Neural cell (in vitro differentiated cells): ENCODE data around the gene PAFAH2. TPM values are rescaled to one million over a fixed set of nuclear protein-coding genes. Genes with fewer than 3 reads are reported as not detected.

Experiments used
- H2AFZ ChIP-seq: fragments of 200-600, 300-800 bp; sonication (generic), shearing (Covaris generic); 2 replicates; pipeline ENCODE4 v1.6.0; 2014; ENCODE audit warnings: low read depth, mild to moderate bottlenecking, antibody characterized with exemption, low read length, moderate library complexity
- H3F3A ChIP-seq: fragments of 200-600 bp; shearing (Covaris generic); 2 replicates; pipeline ENCODE4 v1.6.1; 2016; ENCODE audit warnings: mild to moderate bottlenecking, moderate library complexity, mixed read lengths, antibody characterized with exemption, low read length; ENCODE audit not compliant: insufficient read depth, poor library complexity, severe bottlenecking
- H3K27ac ChIP-seq: fragments of 200-600, 300-800 bp; sonication (generic), shearing (Covaris generic); 2 replicates; pipeline ENCODE4 v1.5.1; 2014; ENCODE audit warnings: mild to moderate bottlenecking, low read length, moderate library complexity
- H3K27me3 ChIP-seq: fragments of 300-800, 200-600 bp; sonication (generic), shearing (Covaris generic); 2 replicates; pipeline ENCODE4 v1.6.0; 2014; ENCODE audit warnings: mild to moderate bottlenecking, low read depth, low read length, moderate library complexity; ENCODE audit not compliant: insufficient read depth
- H3K36me3 ChIP-seq: fragments of 300-800, 200-600 bp; sonication (generic), shearing (Covaris generic); 2 replicates; pipeline ENCODE4 v1.5.1; 2014; ENCODE audit warnings: mild to moderate bottlenecking, antibody characterized with exemption, low read length, moderate library complexity; ENCODE audit not compliant: insufficient read depth
- H3K4me2 ChIP-seq: fragments of 300-800, 200-600 bp; sonication (generic), shearing (Covaris generic); 2 replicates; pipeline ENCODE4 v1.6.0; 2014; ENCODE audit warnings: mild to moderate bottlenecking, low read length
- H3K4me3 ChIP-seq: fragments of 300-800, 200-600 bp; sonication (generic), shearing (Covaris generic); 2 replicates; pipeline ENCODE4 v1.5.1; 2014; ENCODE audit warnings: mild to moderate bottlenecking, low read length, moderate library complexity
- H3K79me2 ChIP-seq: fragments of 200-600 bp; shearing (Covaris generic); replicated peaks from 2 replicates; pipeline ENCODE4 v1.6.0; 2014; ENCODE audit warnings: mild to moderate bottlenecking, low read length, moderate library complexity; ENCODE audit not compliant: insufficient read depth
- H3K9ac ChIP-seq: fragments of 300-800, 200-600 bp; sonication (generic), shearing (Covaris generic); 2 replicates; pipeline ENCODE4 v1.6.1; 2016; ENCODE audit warnings: mild to moderate bottlenecking, low read length, mixed read lengths
- H3K9me2 ChIP-seq: fragments of 200-600 bp; shearing (Covaris generic); 2 replicates; pipeline ENCODE4 v1.6.1; 2016; ENCODE audit warnings: mild to moderate bottlenecking, low read length, mixed read lengths; ENCODE audit not compliant: insufficient read depth
- H3K9me3 ChIP-seq: fragments of 200-600, 300-800 bp; sonication (generic), shearing (Covaris generic); 2 replicates; pipeline ENCODE4 v1.6.1; 2016; ENCODE audit warnings: mild to moderate bottlenecking, mixed run types, low read length, moderate library complexity, mixed read lengths
- H4K20me1 ChIP-seq: fragments of 200-600 bp; shearing (Covaris generic); 2 replicates; pipeline ENCODE4 v1.6.1; 2016; ENCODE audit warnings: mild to moderate bottlenecking, mixed run types; ENCODE audit not compliant: insufficient read depth
- CTCF ChIP-seq: fragments of 450-650 bp; IDR thresholded peaks from 2 replicates; pipeline ENCODE4 v1.5.1; 2014; ENCODE audit warnings: antibody characterized with exemption, mild to moderate bottlenecking, moderate library complexity; ENCODE audit not compliant: poor library complexity, severe bottlenecking
- EP300 ChIP-seq: fragments of 450-650 bp; conservative IDR thresholded peaks from 2 replicates; pipeline ENCODE4 v1.6.1; 2014; ENCODE audit warnings: antibody characterized with exemption, mild to moderate bottlenecking, moderate library complexity; ENCODE audit not compliant: poor library complexity, severe bottlenecking
- EZH2 ChIP-seq: fragments of 200-600, 300-800 bp; shearing (Covaris generic), sonication (generic); IDR thresholded peaks from 2 replicates; pipeline ENCODE4 v1.6.1; 2014; ENCODE audit warnings: antibody characterized with exemption, low read length, borderline replicate concordance, mild to moderate bottlenecking; ENCODE audit not compliant: insufficient read depth, poor library complexity, severe bottlenecking
- MXI1 ChIP-seq: fragments of 450-650 bp; conservative IDR thresholded peaks from 2 replicates; pipeline ENCODE4 v1.6.1; 2014; ENCODE audit warnings: antibody characterized with exemption, mild to moderate bottlenecking; ENCODE audit not compliant: poor library complexity, severe bottlenecking
- RAD21 ChIP-seq: fragments of 450-650 bp; conservative IDR thresholded peaks from 2 replicates; pipeline ENCODE4 v1.6.1; 2014; ENCODE audit warnings: antibody characterized with exemption, mild to moderate bottlenecking, moderate library complexity
- SMC3 ChIP-seq: fragments of 450-650 bp; conservative IDR thresholded peaks from 2 replicates; pipeline ENCODE4 v1.6.1; 2014; ENCODE audit warnings: antibody characterized with exemption, mild to moderate bottlenecking, moderate library complexity; ENCODE audit not compliant: poor library complexity
- TAF1 ChIP-seq: IDR thresholded peaks from 2 replicates; pipeline ENCODE4 v1.6.1; 2012; ENCODE audit warnings: low read depth
- polyA plus RNA-seq: library from polyadenylated mRNA; depleted of rRNA; stranded (reverse); fragments of >200 nt; gene quantifications from 2 replicates; pipeline ENCODE4 v1.2.3, GENCODE V29; 2014
- TF ChIP-seq, protein P1 (sequence below): IDR thresholded peaks from 2 replicates; pipeline ENCODE4 v1.6.1; 2012; ENCODE audit warnings: borderline replicate concordance

The PAFAH2 gene
- polyA plus RNA-seq, 1 donor from 2014 or later: 7.9 TPM

DNA sequence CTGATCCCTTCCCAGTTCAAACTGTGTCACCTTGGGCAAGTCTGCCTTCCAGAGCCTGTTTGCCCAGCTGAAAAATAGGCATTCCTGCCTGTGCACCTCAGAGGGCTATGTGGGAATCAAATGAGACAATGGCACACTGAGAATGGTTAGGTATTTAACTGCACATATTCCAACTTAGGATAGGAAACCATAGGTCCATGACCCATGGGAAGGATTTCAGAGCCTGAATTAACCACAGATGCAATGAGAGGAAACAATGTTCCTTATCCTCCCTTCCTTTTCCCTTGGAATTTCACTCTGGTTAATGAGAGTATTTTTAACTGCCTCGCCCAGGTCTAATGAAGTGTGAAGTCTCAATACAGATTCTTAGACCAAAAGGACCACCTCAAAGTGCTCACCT, 12.7 kb downstream of the PAFAH2 start:
- Histone ChIP-seq H3K9ac (no peak overlapping the region), H4K20me1 (no peaks in the 10 kb centered on the region), H3K9me2 (no peaks in the 10 kb centered on the region), H3K27ac (no peak overlapping the region), H3K4me2 (no peak overlapping the region), H3F3A (no peaks in the 10 kb centered on the region), H2AFZ (no peak overlapping the region), H3K9me3 (no peaks in the 10 kb centered on the region), H3K36me3 (no peaks in the 10 kb centered on the region), H3K27me3 (no peaks in the 10 kb centered on the region), H3K4me3 (no peak overlapping the region), H3K79me2 (no peaks in the 10 kb centered on the region)
- TF ChIP-seq CTCF (no peak), TAF1 (no peak), MXI1 (no peak), EP300 (no peak), SMC3 (no peak), RAD21 (no peak), EZH2 (no peak)

GRCh38 chr1:25979210-25979609, 18.7 kb downstream of the PAFAH2 start:
- Histone ChIP-seq H3K36me3 (no peaks in the 10 kb centered on the region), H3K4me3 (no peak overlapping the region), H3K9me3 (no peaks in the 10 kb centered on the region), H3K4me2 (no peak overlapping the region), H3F3A (no peaks in the 10 kb centered on the region), H3K27ac (no peak overlapping the region), H4K20me1 (no peaks in the 10 kb centered on the region), H3K9me2 (no peaks in the 10 kb centered on the region), H3K27me3 (no peaks in the 10 kb centered on the region), H2AFZ (no peak overlapping the region), H3K79me2 (no peaks in the 10 kb centered on the region), H3K9ac (no peak overlapping the region)
- TF ChIP-seq, protein P1, sequence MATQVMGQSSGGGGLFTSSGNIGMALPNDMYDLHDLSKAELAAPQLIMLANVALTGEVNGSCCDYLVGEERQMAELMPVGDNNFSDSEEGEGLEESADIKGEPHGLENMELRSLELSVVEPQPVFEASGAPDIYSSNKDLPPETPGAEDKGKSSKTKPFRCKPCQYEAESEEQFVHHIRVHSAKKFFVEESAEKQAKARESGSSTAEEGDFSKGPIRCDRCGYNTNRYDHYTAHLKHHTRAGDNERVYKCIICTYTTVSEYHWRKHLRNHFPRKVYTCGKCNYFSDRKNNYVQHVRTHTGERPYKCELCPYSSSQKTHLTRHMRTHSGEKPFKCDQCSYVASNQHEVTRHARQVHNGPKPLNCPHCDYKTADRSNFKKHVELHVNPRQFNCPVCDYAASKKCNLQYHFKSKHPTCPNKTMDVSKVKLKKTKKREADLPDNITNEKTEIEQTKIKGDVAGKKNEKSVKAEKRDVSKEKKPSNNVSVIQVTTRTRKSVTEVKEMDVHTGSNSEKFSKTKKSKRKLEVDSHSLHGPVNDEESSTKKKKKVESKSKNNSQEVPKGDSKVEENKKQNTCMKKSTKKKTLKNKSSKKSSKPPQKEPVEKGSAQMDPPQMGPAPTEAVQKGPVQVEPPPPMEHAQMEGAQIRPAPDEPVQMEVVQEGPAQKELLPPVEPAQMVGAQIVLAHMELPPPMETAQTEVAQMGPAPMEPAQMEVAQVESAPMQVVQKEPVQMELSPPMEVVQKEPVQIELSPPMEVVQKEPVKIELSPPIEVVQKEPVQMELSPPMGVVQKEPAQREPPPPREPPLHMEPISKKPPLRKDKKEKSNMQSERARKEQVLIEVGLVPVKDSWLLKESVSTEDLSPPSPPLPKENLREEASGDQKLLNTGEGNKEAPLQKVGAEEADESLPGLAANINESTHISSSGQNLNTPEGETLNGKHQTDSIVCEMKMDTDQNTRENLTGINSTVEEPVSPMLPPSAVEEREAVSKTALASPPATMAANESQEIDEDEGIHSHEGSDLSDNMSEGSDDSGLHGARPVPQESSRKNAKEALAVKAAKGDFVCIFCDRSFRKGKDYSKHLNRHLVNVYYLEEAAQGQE: no peak
- no peak for TF ChIP-seq TAF1
- no peak for TF ChIP-seq EZH2
- no peak for TF ChIP-seq RAD21
- TF ChIP-seq EP300: no peak
- no peak for TF ChIP-seq CTCF
- no peak for TF ChIP-seq SMC3
- TF ChIP-seq MXI1: no peak
